IMR-90 (cell line): ENCODE data around the gene CCDC177. TPM values are rescaled to one million over a fixed set of nuclear protein-coding genes. Genes with fewer than 3 reads are reported as not detected.

ENCODE experiments used
- ATAC-seq: fragments of 200-7000 bp; cut with Tn5 transposase; 2 replicates; pipeline ENCODE4 v1.9.1; 2020; ENCODE audit warnings: low read depth, mild to moderate bottlenecking, moderate library complexity
- BruUV-seq: library from RNA; stranded (reverse); fragments of 400-500 nt; replicated peaks from 2 replicates; lab custom pipeline; 2021; lab: Mats Ljungman, UMichigan
- CTCF ChIA-PET: fragments of 300-600 bp; formaldehyde crosslinking; extraction: SDS; loops from one replicate; lab custom pipeline; 2021; ENCODE audit warnings: antibody characterized with exemption; lab: Yijun Ruan, JAX
- POLR2A ChIA-PET: fragments of 300-600 bp; sonication (Branson Sonifier 250); formaldehyde crosslinking; loops from one replicate; lab custom pipeline; 2022; ENCODE audit warnings: antibody characterized with exemption; ENCODE audit not compliant: unreplicated experiment; lab: Charles Lee
- DNase-seq: peaks from one replicate; pipeline ENCODE4 v3.0.0; 2013
- H2AFZ ChIP-seq: replicated peaks from 2 replicates; pipeline ENCODE3; 2013; ENCODE audit warnings: low read length, mild to moderate bottlenecking; ENCODE audit not compliant: poor library complexity
- H2AK5ac ChIP-seq: 2 replicates; pipeline ENCODE4 v1.6.1; 2013; ENCODE audit warnings: low read depth, low read length, inconsistent platforms
- H2AK9ac ChIP-seq: replicated peaks from 2 replicates; pipeline ENCODE3; 2013; ENCODE audit warnings: mild to moderate bottlenecking, low read depth, low read length, moderate library complexity; ENCODE audit not compliant: poor library complexity
- H2BK120ac ChIP-seq: 2 replicates; pipeline ENCODE4 v1.6.1; 2013; ENCODE audit warnings: low read depth, low read length, inconsistent platforms
- H2BK15ac ChIP-seq: 3 replicates; pipeline ENCODE4 v1.6.1; 2013; ENCODE audit warnings: low read depth, low read length, inconsistent platforms
- H2BK20ac ChIP-seq: 2 replicates; pipeline ENCODE4 v1.6.1; 2013; ENCODE audit warnings: low read depth, mild to moderate bottlenecking, inconsistent platforms, low read length, moderate library complexity
- H2BK5ac ChIP-seq: 2 replicates; pipeline ENCODE4 v1.6.1; 2013; ENCODE audit warnings: mild to moderate bottlenecking, low read depth, low read length, inconsistent platforms; ENCODE audit not compliant: poor library complexity, severe bottlenecking
- H3K14ac ChIP-seq: replicated peaks from 2 replicates; pipeline ENCODE4 v1.6.1; 2013; ENCODE audit warnings: low read depth, low read length, inconsistent platforms
- H3K18ac ChIP-seq: 2 replicates; pipeline ENCODE4 v1.6.1; 2013; ENCODE audit warnings: low read depth, low read length, control low read depth
- H3K23ac ChIP-seq: 2 replicates; pipeline ENCODE4 v1.6.1; 2013; ENCODE audit warnings: low read depth, low read length, inconsistent platforms
- H3K27ac ChIP-seq: 2 replicates; pipeline ENCODE4 v1.5.1; 2013; ENCODE audit warnings: mild to moderate bottlenecking, control low read depth, low read length; ENCODE audit not compliant: insufficient read depth
- H3K27me3 ChIP-seq: 2 replicates; pipeline ENCODE4 v1.6.1; 2013; ENCODE audit warnings: low read length; ENCODE audit not compliant: control insufficient read depth, insufficient read depth
- H3K36me3 ChIP-seq: 2 replicates; pipeline ENCODE4 v1.6.1; 2013; ENCODE audit warnings: low read length, mixed read lengths; ENCODE audit not compliant: control insufficient read depth, insufficient read depth
- H3K4ac ChIP-seq: 2 replicates; pipeline ENCODE4 v1.6.1; 2013; ENCODE audit warnings: low read depth, low read length, inconsistent platforms
- H3K4me1 ChIP-seq: 2 replicates; pipeline ENCODE4 v1.6.1; 2013; ENCODE audit warnings: low read length, mixed read lengths; ENCODE audit not compliant: control insufficient read depth, insufficient read depth
- H3K4me2 ChIP-seq: 2 replicates; pipeline ENCODE4 v1.6.1; 2013; ENCODE audit warnings: low read depth, mild to moderate bottlenecking, control low read depth, low read length, moderate library complexity
- H3K4me3 ChIP-seq: 2 replicates; pipeline ENCODE4 v1.5.1; 2013; ENCODE audit warnings: low read depth, mild to moderate bottlenecking, control low read depth, low read length, moderate library complexity; ENCODE audit not compliant: insufficient read depth
- H3K56ac ChIP-seq: 2 replicates; pipeline ENCODE4 v1.6.1; 2013; ENCODE audit warnings: low read length, inconsistent platforms; ENCODE audit not compliant: insufficient read depth; ENCODE audit errors: extremely low read depth
- H3K79me1 ChIP-seq, 2 experiments: 2 replicates each; pipeline ENCODE4 v1.6.1; 2013; ENCODE audit warnings: low read length in 2 of 2, inconsistent platforms in 1 of 2, low read depth in 1 of 2
- H3K9ac ChIP-seq: 2 replicates; pipeline ENCODE4 v1.6.1; 2013; ENCODE audit warnings: low read depth, low read length, control low read depth
- H3K9me1 ChIP-seq: 2 replicates; pipeline ENCODE4 v1.6.1; 2013; ENCODE audit warnings: low read length, inconsistent platforms; ENCODE audit not compliant: insufficient read depth
- H3K9me3 ChIP-seq: 2 replicates; pipeline ENCODE4 v1.6.1; 2013; ENCODE audit warnings: low read length; ENCODE audit not compliant: control insufficient read depth, insufficient read depth
- H4K20me1 ChIP-seq: 2 replicates; pipeline ENCODE4 v1.6.1; 2013; ENCODE audit warnings: low read length, inconsistent platforms; ENCODE audit not compliant: insufficient read depth
- H4K5ac ChIP-seq: 2 replicates; pipeline ENCODE4 v1.6.1; 2013; ENCODE audit warnings: mild to moderate bottlenecking, low read depth, low read length, control low read depth
- H4K8ac ChIP-seq, 2 experiments: 2 replicates each; pipeline ENCODE4 v1.6.1; 2013; ENCODE audit warnings: low read depth in 2 of 2, low read length in 2 of 2, control low read depth in 1 of 2, inconsistent platforms in 1 of 2
- H4K91ac ChIP-seq: 2 replicates; pipeline ENCODE4 v1.6.1; 2013; ENCODE audit warnings: low read depth, low read length, inconsistent platforms; ENCODE audit not compliant: insufficient read depth
- BHLHE40 ChIP-seq: fragments of 150-350 bp; IDR thresholded peaks from 2 replicates; pipeline ENCODE4 v1.6.1; 2016; ENCODE audit warnings: mild to moderate bottlenecking, low read depth, low read length
- CEBPB ChIP-seq: IDR thresholded peaks from 2 replicates; pipeline ENCODE4 v1.6.1; 2012; ENCODE audit warnings: low read depth, low read length, improper control_type of control experiment
- CHD1 ChIP-seq: IDR thresholded peaks from 2 replicates; pipeline ENCODE4 v1.6.1; 2012; ENCODE audit warnings: low read depth, low read length, improper control_type of control experiment
- FOS ChIP-seq: fragments of 150-350 bp; IDR thresholded peaks from 2 replicates; pipeline ENCODE4 v1.6.1; 2016; ENCODE audit warnings: low read depth, low read length
- MAFK ChIP-seq: IDR thresholded peaks from 2 replicates; pipeline ENCODE4 v1.6.1; 2012; ENCODE audit warnings: low read depth, low read length, improper control_type of control experiment
- MXI1 ChIP-seq: IDR thresholded peaks from 2 replicates; pipeline ENCODE4 v1.6.1; 2012; ENCODE audit warnings: low read depth, mild to moderate bottlenecking, low read length, moderate library complexity, borderline replicate concordance
- POLR2A ChIP-seq: IDR thresholded peaks from 2 replicates; pipeline ENCODE4 v1.6.1; 2012; ENCODE audit warnings: mild to moderate bottlenecking, low read depth, low read length
- RCOR1 ChIP-seq: IDR thresholded peaks from 2 replicates; pipeline ENCODE4 v1.6.1; 2012; ENCODE audit warnings: mild to moderate bottlenecking, low read length, improper control_type of control experiment; ENCODE audit not compliant: insufficient replicate concordance
- RFX5 ChIP-seq: IDR thresholded peaks from 2 replicates; pipeline ENCODE4 v1.8.0; 2012; ENCODE audit warnings: low read depth, mild to moderate bottlenecking, low read length, moderate library complexity
- SMC3 ChIP-seq: fragments of 150-350 bp; IDR thresholded peaks from 2 replicates; pipeline ENCODE4 v1.6.1; 2016; ENCODE audit warnings: low read depth, mild to moderate bottlenecking, antibody characterized with exemption, low read length, moderate library complexity
- WGBS, 2 experiments: methylation state at CpG; one replicate each; pipeline versions ENCODE4 v1.1.5 to v1.1.7; 2013; ENCODE audit warnings: missing lambda C conversion rate in 2 of 2; ENCODE audit not compliant: insufficient read length in 1 of 2; ENCODE audit errors: extremely low coverage in 2 of 2; 5-methylcytosine and 5-hydroxymethylcytosine counted together
- dilution Hi-C: fragments of 300-500 bp; cut with HindIII; formaldehyde crosslinking; loops from one replicate; pipeline ENCODE4 v1.14.3; 2018; ENCODE audit warnings: low sequenced_read_pairs; ENCODE audit not compliant: unreplicated experiment
- in situ Hi-C: fragments of 300-500 bp; cut with MboI; formaldehyde crosslinking; loops from 3 replicates; pipeline ENCODE4 v1.14.3; 2019; ENCODE audit warnings: low sequenced_read_pairs, inconsistent platforms, mixed read lengths
- intact Hi-C: fragments of 100-400 bp; cut with micrococcal nuclease; formaldehyde crosslinking; loops from 2 replicates; pipeline ENCODE4 v1.10.0; 2022
- polyA plus RNA-seq, 3 experiments: library from polyadenylated mRNA; depleted of rRNA; stranded (reverse); fragments of >200 nt; gene quantifications; 2 replicates each; pipeline ENCODE4 v1.2.3, GENCODE V29; 2012; ENCODE audit warnings: low replicate concordance in 1 of 3
- total RNA-seq: library from RNA; depleted of rRNA; stranded (reverse); fragments of >200 nt; gene quantifications from 2 replicates; pipeline ENCODE4 v1.2.3, GENCODE V29; 2012
- TF ChIP-seq, protein P1 (sequence below): conservative IDR thresholded peaks from 2 replicates; pipeline ENCODE4 v1.5.1; 2012; ENCODE audit warnings: mild to moderate bottlenecking, low read depth, low read length, improper control_type of control experiment
- TF ChIP-seq, protein P2 (sequence below): fragments of 150-350 bp; IDR thresholded peaks from 2 replicates; pipeline ENCODE4 v1.6.1; 2016; ENCODE audit warnings: low read depth, mild to moderate bottlenecking, low read length, moderate library complexity, borderline replicate concordance

The CCDC177 gene
- total and polyA plus RNA-seq, 2 of the 4 experiments (the other 2 are of a cell fraction): not detected

DNA sequence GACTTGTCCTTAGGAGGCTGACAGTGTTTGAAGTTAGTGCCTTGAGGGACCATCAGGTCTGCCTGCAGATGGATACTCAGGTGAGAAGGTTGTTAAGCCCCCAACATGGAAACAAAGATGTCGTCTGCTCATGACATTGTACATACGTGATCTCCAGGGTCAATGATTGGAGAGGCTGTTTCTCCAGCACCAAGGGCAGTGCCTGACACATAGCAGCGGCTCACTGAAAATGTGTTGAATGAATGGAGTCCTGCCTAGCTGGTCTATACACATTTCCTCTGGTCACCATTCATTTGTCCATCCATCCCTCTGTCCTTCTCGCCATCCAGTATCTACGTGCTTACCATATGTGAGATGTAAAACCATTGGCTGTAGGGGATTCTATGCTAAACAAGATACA lies 7.1 kb downstream of the CCDC177 start:
- Histone ChIP-seq H2BK5ac (no peak overlapping the region), H2BK120ac (no peak overlapping the region), H3K4me2 (no peak overlapping the region), H3K79me1 (no peaks in the 10 kb centered on the region), H4K5ac (no peak overlapping the region), H4K91ac (no peak overlapping the region), H3K4me1 (peaks cover 3% of the 10 kb centered on the region; the same call in 1 of the 2 replicates), H3K9ac (no peak overlapping the region), H2BK20ac (no peak overlapping the region), H4K8ac (no peak overlapping the region), H3K4me3 (no peak overlapping the region), H3K9me1 (no peaks in the 10 kb centered on the region), H3K27me3 (peaks cover 82% of the 10 kb centered on the region), H4K20me1 (no peaks in the 10 kb centered on the region), H3K23ac (no peak overlapping the region), H3K9me3 (peaks cover 2% of the 10 kb centered on the region; the same call in 1 of the 2 replicates), H3K56ac (no peak overlapping the region), H3K36me3 (no peaks in the 10 kb centered on the region), H2AK9ac (no peak overlapping the region), H3K18ac (no peak overlapping the region), H3K14ac (no peak overlapping the region), H2AFZ (no peak overlapping the region), H3K27ac (no peak overlapping the region), H2BK15ac (no peak overlapping the region), H3K4ac (no peak overlapping the region), H2AK5ac (no peak overlapping the region)
- DNase-seq (no peak), ATAC-seq (no peak)
- POLR2A ChIA-PET: no interaction called here
- CTCF ChIA-PET: no interaction called here
- in situ Hi-C loops (no loop called here), dilution Hi-C loops (no loop called here), intact Hi-C loops (no loop called here)
- TF ChIP-seq MXI1 (no peak), CHD1 (no peak), POLR2A (no peak), CEBPB (no peak), SMC3 (no peak), FOS (no peak), BHLHE40 (no peak), RFX5 (no peak), MAFK (no peak), RCOR1 (no peak)
- TF ChIP-seq, protein P1, sequence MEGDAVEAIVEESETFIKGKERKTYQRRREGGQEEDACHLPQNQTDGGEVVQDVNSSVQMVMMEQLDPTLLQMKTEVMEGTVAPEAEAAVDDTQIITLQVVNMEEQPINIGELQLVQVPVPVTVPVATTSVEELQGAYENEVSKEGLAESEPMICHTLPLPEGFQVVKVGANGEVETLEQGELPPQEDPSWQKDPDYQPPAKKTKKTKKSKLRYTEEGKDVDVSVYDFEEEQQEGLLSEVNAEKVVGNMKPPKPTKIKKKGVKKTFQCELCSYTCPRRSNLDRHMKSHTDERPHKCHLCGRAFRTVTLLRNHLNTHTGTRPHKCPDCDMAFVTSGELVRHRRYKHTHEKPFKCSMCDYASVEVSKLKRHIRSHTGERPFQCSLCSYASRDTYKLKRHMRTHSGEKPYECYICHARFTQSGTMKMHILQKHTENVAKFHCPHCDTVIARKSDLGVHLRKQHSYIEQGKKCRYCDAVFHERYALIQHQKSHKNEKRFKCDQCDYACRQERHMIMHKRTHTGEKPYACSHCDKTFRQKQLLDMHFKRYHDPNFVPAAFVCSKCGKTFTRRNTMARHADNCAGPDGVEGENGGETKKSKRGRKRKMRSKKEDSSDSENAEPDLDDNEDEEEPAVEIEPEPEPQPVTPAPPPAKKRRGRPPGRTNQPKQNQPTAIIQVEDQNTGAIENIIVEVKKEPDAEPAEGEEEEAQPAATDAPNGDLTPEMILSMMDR: no peak
- TF ChIP-seq, protein P2, sequence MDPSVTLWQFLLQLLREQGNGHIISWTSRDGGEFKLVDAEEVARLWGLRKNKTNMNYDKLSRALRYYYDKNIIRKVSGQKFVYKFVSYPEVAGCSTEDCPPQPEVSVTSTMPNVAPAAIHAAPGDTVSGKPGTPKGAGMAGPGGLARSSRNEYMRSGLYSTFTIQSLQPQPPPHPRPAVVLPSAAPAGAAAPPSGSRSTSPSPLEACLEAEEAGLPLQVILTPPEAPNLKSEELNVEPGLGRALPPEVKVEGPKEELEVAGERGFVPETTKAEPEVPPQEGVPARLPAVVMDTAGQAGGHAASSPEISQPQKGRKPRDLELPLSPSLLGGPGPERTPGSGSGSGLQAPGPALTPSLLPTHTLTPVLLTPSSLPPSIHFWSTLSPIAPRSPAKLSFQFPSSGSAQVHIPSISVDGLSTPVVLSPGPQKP: no peak
- no TSS peak for BruUV-seq
- 56% methylated on average over 2 of the region's 5 CpGs; no CpG with 5 or more reads in 1 of the 2 experiments for WGBS, 2 experiments
